PC-9 (cell line): ENCODE data around the gene DPP10.

Experiments
- CTCF ChIP-seq: fragments of 200-600 bp; sonication (generic); conservative IDR thresholded peaks from 2 replicates; pipeline ENCODE4 v1.6.1; 2017; ENCODE audit warnings: mixed run types, antibody characterized with exemption, mild to moderate bottlenecking, moderate library complexity
- EZH2 ChIP-seq: fragments of 200-600 bp; sonication (generic); IDR thresholded peaks from 2 replicates; pipeline ENCODE4 v1.8.0; 2017; ENCODE audit warnings: antibody characterized with exemption, low read depth

- TF ChIP-seq CTCF (no peak), EZH2 (no peak)
These were observed 680.3 kb downstream of the DPP10 start for GRCh38 chr2:115122701-115123100.
